GM21576 (cell line): ENCODE results near the gene HSPA4L.

Experiments used
- ATAC-seq: cut with Tn5 transposase; IDR thresholded peaks from one replicate; pipeline ENCODE4 v1.9.1; 2021; ENCODE audit warnings: mild to moderate bottlenecking, moderate library complexity; ENCODE audit not compliant: unreplicated experiment

Gene HSPA4L

GRCh38 chr4:127856813-127857447 lies 74.8 kb downstream of the HSPA4L start:
- peak; percentile 86 for ATAC-seq

GRCh38 chr4:127857641-127858040 lies 75.5 kb downstream of the HSPA4L start:
- no peak for ATAC-seq

- no peak for ATAC-seq
Observed at GRCh38 chr4:127868196-127868595, 86.1 kb downstream of the HSPA4L start.

- ATAC-seq, result no peak
Observed at GRCh38 chr4:127870281-127870680, 88.2 kb downstream of the HSPA4L start.

- no peak for ATAC-seq
Observed at GRCh38 chr4:127870688-127871087, 88.6 kb downstream of the HSPA4L start.

GRCh38 chr4:127875791-127876190 lies 93.7 kb downstream of the HSPA4L start:
- ATAC-seq, result no peak

- peak; percentile 94 for ATAC-seq
Observed at GRCh38 chr4:127880763-127881562, 98.8 kb downstream of the HSPA4L start, which contains the start of gene PLK4. PLK4 (plus strand) TSS chr4:127880893; CDS start chr4:127881135, 242 bp downstream.

- ATAC-seq, result peak; percentile 35
Observed at GRCh38 chr4:127881563-127881864, 99.4 kb downstream of the HSPA4L start.

GRCh38 chr4:127888559-127888958 lies 106.4 kb downstream of the HSPA4L start:
- ATAC-seq, result no peak

GRCh38 chr4:127889903-127890302 lies 107.8 kb downstream of the HSPA4L start:
- ATAC-seq, result no peak
